ENCODE results near the gene RIMBP3B. TPM values are rescaled to one million over a fixed set of nuclear protein-coding genes. Genes with fewer than 3 reads are reported as not detected.
"Not testable (repeated sequence)": the region's sequence is repeated elsewhere in the genome, so short reads cannot be mapped to it uniquely, and the experiment has no call there.

Gene RIMBP3B
- polyA plus RNA-seq (2013, experiment 1 of 2; ENCODE audit: insufficient read length): not detected
- not detected for polyA plus RNA-seq (2013, experiment 2 of 2; ENCODE audit: insufficient read length)

DNA sequence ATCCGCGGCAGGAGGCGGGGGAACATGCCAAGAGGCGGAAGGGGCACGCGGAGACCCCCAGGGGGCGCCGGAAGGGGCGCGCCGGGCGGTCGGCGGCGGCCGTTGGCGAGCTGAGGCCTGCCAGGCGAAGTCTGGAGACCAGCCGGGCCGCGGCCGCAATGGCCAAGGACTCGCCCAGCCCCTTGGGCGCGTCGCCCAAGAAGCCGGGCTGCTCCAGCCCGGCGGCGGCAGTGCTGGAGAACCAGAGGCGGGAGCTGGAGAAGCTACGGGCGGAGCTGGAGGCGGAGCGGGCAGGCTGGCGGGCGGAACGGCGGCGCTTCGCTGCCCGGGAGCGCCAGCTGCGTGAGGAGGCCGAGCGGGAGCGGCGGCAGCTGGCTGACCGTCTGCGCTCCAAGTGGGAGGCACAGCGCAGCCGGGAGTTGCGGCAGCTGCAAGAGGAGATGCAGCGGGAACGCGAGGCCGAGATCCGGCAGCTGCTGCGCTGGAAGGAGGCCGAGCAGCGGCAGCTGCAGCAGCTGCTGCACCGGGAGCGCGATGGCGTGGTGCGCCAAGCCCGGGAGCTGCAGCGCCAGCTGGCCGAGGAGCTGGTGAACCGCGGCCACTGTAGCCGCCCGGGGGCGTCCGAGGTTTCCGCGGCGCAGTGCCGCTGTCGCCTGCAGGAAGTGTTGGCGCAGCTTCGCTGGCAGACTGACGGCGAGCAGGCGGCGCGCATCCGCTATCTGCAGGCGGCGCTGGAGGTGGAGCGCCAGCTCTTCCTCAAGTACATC lies at the start of gene RIMBP3B:
TSS of gene RIMBP3B (plus strand) at position 51 of the 767 bp plus-strand sequence. CDS start at position 159, 108 bp downstream.
- not testable (repeated sequence) for DNase-seq

DNA sequence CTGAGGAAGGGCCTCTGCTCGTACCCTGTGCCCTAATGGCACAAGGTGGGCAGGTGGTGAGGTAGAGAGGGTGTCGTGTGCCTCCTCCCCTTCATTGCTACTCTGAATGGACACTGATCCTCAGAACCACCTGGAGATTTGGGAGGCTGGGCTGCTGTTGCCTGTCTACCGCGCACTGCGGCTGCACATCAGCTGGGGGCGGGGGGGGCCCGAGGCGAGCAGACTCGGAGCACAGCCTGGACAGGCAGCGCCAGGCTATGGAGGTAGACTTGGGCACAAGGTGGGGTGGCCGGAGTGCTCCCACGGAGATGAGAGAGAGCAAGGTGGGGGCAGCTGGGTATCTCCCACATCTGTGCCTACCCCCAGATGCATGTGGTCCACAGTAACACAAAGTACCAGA lies 26.0 kb upstream of the RIMBP3B start:
- not testable (repeated sequence) for DNase-seq

DNA sequence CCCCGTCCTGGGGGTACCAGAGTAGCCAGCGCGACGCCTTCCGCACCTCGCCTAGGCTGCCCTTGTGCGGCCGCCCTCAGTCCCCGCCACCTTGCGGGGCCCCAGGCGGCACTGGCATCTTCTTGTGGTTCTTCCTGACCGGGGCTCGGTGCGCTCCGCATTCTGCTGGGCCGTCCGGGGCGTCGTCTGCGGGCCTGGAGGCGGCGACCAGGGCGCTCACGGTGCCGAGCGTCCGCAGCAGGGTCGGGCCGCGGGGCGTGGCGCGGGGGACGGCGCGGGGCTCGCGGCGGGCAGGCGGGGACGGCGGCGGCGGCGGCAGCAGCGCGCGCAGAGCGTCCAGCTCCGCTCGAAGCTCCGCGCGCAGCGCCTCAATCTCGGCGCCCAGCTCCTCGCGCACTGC lies 23.0 kb upstream of the RIMBP3B start:
- not testable (repeated sequence) for DNase-seq

DNA sequence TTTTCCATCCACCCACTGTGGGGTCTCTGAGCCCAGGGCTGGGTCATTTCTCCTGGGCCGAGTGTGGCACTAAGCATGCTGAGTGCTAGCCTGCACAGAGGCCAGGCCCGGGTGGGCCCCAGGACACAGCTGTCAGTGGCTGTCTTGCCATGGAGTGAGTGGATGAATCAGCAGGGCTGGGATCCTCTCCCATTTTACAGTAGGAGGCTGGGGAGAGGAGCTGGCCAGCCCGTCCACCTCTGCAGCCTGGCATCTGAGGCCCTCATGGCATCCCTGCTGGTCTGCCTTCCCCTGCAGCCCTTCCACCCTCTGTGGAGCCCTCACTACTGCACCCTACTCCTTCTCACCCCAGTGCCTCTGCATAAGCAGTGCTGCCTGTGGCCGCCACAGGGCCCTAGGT lies 21.1 kb upstream of the RIMBP3B start:
- not testable (repeated sequence) for DNase-seq

DNA sequence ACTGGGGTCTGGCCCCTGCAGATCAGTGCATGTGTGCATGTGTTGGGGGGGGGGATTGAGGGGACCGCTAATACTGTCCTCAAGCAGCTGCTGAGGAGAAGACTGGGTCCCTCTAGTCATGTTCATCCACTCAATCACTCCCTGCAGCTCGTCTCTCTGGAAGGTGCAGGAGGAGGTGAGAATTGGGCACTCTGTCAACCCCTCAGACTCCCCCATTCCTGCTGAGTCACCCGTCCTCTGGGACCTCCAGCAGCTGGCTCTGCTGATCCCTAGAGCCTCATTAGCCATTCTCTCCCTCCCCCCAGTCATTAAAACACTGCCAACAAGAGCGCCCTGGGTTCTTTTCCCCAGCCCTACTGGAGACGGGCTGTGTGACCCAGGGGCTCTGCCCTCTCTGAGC lies 20.5 kb upstream of the RIMBP3B start:
- DNase-seq: not testable (repeated sequence)

DNA sequence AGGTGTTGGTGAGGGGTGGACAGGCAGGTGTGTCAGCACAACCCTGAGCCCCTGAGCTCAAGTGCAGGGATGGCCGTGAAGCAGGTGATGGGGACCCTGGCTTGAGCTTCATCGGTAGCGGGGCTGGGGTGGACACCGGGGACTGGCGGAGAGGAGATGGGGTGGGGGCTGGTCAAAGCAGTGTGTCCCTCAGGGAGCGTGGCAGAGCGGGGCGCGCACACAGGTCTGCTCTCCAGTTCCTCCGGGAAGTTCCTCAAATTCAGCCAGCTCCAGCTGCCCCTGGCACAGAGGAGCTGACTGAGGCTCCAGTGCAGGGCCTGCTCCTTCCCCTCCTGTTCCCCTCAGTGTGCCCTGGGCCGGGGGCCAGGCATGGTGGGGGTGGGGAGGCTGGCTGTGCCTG lies 19.7 kb upstream of the RIMBP3B start:
- not testable (repeated sequence) for DNase-seq

DNA sequence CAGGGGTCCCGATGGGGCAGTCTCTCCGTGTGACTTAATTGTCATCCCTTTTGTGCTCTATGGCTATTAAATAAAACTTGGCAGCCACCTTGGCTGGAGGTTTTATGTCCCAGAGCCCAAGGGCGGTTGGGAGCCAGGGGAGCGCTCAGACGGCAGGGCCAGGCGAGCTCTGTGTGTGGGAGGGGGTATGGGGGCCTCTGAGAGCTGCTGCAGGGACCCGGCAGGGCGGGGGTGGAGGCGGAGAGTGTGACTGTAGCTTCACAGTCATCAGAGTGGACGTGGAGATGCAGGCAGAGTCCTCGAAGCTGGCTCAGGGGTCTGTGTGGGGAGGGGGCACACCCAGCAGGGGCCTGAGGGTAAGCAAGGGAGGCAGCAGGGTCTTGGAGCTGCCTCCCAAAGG lies 19.2 kb upstream of the RIMBP3B start:
- DNase-seq: not testable (repeated sequence)

DNA sequence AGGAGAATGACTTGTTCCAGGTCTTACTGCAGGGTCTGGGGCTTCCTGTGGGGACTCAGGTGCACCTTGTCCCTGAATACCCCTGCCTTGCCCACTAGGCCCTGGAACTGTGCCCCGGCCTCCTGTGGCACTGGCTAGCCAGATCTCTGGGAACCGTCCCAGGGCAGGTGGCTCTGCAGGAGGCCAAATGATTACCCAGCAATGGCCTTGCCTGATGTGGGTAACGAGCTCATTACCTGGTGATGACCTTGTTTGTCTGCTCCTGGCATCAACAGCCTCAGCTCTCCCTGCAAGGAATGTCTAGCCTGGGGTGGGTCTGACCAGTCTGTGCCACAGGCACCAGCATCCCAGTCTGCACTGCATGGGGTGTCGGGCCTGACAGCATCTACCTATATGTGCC lies 18.2 kb upstream of the RIMBP3B start:
- not testable (repeated sequence) for DNase-seq

DNA sequence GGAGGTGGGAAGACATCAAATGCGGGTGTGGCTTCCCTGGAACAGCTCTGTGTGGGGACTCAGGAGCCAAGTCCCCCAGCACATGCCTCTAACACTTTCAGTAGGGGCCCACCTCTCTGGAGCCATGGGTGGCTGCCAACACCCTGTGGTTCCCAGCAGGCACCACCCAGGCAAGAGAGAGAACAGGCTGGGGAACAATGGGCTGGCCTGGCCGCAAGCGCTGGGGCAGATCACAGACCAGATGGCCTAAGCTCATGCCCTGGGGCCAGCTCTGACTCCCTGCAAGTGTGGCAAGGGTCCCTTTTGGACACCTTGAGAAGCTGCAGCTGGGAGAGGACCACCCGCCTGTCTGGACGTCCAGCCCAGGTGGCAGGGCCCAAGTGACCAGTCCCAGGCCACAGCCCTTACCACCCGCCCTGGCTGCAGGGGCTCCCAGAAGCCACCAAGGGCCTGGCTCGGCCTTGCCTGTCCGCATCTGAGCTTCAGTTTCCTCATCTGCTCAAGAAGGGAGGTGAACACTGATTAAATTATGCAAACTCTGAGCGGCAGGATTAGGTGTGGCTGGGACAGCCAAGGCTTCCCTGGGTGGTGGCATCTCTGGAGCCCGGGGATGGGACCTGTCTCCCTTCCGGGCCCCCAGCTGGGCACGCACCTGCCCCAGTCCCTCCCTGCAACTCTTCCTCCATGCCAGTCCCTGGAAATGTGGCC lies 14.8 kb upstream of the RIMBP3B start:
- DNase-seq: not testable (repeated sequence)

DNA sequence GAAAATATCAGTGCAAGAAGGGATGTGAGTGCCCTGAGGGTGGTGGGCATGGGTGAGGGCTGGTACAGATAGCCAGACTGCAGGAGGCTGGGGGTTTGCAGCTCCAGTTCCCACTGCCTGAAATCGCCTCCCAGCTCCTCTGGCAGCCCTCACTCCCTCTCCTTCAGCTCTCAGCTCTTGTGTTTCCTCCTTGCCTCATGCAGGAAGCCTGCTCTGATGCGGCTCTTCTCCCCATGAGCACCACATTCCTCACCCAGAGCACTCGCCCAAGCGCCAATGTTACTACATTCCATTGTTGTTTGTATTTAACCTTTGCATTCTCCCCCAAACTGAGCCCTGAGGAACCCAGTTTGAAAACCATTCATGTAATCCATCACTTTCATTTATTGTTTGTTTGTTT lies 7.7 kb upstream of the RIMBP3B start:
- not testable (repeated sequence) for DNase-seq

DNA sequence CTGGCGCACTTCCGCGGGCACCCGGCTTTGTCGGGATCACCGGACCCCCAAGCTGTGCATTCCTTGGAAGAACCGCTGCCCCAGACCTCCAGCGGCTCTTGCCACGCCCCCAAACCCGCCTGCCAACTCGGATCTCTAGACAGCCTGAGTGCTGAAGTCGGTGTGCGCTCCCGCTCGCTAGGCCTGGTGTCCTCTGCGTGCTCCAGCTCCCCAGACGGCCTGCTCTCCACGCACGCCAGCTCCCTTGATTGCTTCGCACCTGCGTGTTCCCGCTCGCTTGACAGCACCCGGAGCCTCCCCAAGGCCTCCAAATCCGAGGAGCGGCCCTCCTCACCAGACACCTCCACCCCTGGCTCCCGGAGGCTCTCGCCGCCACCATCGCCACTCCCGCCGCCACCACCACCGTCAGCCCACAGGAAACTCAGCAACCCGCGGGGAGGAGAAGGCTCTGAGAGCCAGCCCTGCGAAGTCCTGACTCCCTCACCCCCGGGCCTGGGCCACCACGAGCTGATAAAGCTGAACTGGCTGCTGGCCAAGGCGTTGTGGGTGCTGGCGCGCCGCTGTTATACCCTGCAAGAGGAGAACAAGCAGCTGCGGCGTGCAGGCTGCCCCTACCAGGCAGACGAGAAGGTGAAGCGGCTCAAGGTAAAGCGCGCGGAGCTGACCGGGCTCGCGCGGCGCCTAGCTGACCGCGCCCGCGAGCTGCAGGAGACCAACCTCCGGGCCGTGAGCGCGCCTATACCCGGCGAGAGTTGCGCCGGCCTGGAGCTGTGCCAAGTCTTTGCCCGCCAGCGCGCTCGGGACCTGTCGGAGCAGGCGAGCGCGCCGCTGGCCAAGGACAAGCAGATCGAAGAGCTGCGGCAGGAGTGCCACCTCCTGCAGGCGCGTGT lies 1.2 kb downstream of the RIMBP3B start:
- not testable (repeated sequence) for DNase-seq

DNA sequence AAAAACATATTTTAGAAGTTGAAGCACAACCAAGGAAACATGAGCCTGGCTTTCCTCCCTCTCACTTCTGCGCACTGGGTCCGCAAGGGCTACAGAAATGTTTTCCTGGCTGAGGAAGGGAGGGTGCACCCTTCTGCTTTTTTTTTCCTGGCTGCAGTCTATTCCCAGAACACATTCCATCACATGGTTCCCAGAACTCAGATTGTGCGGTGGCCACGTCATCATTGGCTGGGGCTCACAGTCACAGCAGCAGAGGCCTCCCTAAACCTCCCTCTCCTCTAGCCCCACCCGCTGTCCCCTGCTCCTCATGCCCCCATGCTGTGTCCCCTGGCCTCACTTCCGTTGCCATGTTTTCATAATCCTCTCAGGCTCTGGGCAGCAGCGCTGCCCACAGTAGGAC lies 5.9 kb downstream of the RIMBP3B start:
- DNase-seq: not testable (repeated sequence)

GRCh38 chr22:21390013-21390412 lies 6.5 kb downstream of the RIMBP3B start:
- DNase-seq: not testable (repeated sequence)

DNA sequence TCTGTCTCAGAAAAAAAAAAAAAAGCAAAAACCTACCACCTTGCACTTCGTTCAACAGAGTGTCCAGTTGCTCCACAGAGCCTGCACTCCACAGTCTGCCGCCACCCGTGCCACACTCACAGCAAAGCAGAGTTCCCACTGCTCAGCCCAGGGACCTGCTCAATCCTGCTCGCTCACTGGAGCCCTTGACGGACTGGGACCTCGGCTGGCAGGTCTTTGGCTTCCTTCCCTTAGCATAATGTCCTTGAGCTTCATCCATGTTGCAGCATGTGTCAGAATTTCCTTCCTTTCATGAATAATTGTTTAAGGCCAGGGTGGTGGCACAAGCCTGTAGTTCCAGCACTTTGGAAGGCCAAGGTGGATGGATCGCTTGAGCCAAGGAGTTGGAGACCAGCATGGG lies 11.1 kb downstream of the RIMBP3B start:
- not testable (repeated sequence) for DNase-seq

GRCh38 chr22:21401197-21401969 lies 17.8 kb downstream of the RIMBP3B start:
- DNase-seq: not testable (repeated sequence)

GRCh38 chr22:21402763-21403314 lies 19.3 kb downstream of the RIMBP3B start:
- DNase-seq: not testable (repeated sequence)

GRCh38 chr22:21407139-21407538 lies 23.6 kb downstream of the RIMBP3B start:
- DNase-seq: not testable (repeated sequence)

- DNase-seq: not testable (repeated sequence)
Observed at GRCh38 chr22:21407792-21408191, 24.2 kb downstream of the RIMBP3B start.

DNA sequence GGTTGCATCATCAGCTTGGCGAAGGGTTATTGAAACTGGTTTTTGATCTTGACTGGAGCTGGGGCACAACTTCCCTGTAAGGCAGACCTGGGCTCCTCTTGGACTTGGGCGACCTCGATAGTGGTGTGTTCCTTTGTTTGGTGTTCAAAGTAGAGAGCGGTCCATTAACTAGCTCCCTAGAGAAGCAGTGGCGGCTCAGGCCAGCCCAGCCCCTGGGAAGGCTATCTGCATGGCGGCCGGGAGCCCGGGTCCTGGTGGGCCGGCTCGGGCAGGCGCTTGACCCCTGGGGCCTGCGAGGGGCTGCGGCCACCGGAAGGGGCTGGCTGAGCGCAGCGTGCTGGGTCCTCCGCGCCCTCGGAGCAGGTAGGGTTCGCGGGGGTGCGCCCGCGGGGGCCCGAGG lies 32.8 kb downstream of the RIMBP3B start:
- not testable (repeated sequence) for DNase-seq

DNA sequence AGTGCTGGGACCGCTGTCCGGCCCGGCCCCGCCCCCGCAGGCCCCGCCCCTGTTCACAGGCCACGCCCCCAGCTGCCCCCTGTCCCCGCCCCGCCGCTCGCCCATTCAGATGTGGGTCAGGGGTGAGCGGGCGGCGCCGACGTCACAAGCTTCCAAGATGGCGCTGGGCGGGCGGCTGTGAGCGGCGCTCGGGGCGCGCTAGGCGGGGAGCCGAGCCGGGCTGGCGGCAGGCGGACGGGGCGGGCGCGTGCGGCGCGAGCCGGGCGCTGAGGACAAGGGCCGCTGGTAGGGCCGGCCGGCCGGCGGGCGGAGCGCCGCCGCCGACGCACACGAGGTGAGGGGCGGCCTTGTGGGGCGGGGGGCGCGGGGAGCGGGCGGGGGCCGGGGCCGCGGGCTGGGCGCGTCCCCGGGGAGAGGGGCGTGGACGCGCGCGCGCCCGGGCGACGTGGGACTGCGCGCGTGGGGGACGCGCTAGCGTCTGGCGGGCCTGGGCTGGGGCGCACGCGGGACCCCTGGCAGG lies 33.7 kb downstream of the RIMBP3B start, which contains the start of gene HIC2:
TSS of gene HIC2 (plus strand) at position 145 of the 520 bp plus-strand sequence. CDS start 25,461 bp downstream, outside the sequence.
- not testable (repeated sequence) for DNase-seq

- not testable (repeated sequence) for DNase-seq
Observed at GRCh38 chr22:21417853-21418252, 34.3 kb downstream of the RIMBP3B start.
